Measurements from ENCODE around the gene PITPNM3. TPM values are rescaled to one million over a fixed set of nuclear protein-coding genes. Genes with fewer than 3 reads are reported as not detected.

Gene PITPNM3
- total and polyA plus RNA-seq, 2 of the 13 experiments (the other 11 are each of a cell fraction or from before 2014, with no cell fraction given), result 0.13 to 0.29 TPM

GRCh38 chr17:6473128-6473767 is 83.1 kb downstream of the PITPNM3 start (continued):
- peak; percentile 47; the same call in 1 of the 2 replicates for TF ChIP-seq THRA (CRISPR knock-in tag; IDR thresholded peaks at IDR 0.05; ENCODE audit: borderline replicate concordance)
- TF ChIP-seq MEIS1 (CRISPR knock-in tag; IDR thresholded peaks at IDR 0.05; ENCODE audit: borderline replicate concordance), result no peak
- no peak for TF ChIP-seq IRF1 (CRISPR knock-in tag; IDR thresholded peaks at IDR 0.05; ENCODE audit: low read depth)
- no peak for TF ChIP-seq ZNF790 (CRISPR knock-in tag; IDR thresholded peaks at IDR 0.05; ENCODE audit: borderline replicate concordance)
- TF ChIP-seq STAG1 (CRISPR knock-in tag; IDR thresholded peaks at IDR 0.05), result peak; percentile 82
- peak; percentile 99 for TF ChIP-seq ZNF576 (CRISPR knock-in tag; IDR thresholded peaks at IDR 0.05)
- peak; percentile 36 for TF ChIP-seq ZNF687 (CRISPR knock-in tag; IDR thresholded peaks at IDR 0.05)
- TF ChIP-seq ZNF724P (CRISPR knock-in tag; IDR thresholded peaks at IDR 0.05; ENCODE audit: borderline replicate concordance), result no peak
- peak; percentile 44; the same call in 1 of the 2 replicates for TF ChIP-seq SALL1 (CRISPR knock-in tag; IDR thresholded peaks at IDR 0.05)
- 0 out of 2 replicates have a peak, but pooled peaks have one; percentile 35 for TF ChIP-seq IRF2 (CRISPR knock-in tag; IDR thresholded peaks at IDR 0.05)
- 0 out of 2 replicates have a peak, but pooled peaks have one; percentile 26 for TF ChIP-seq ZSCAN25 (CRISPR knock-in tag; IDR thresholded peaks at IDR 0.05)
- 0 out of 2 replicates have a peak, but pooled peaks have one; percentile 39 for TF ChIP-seq THAP7 (CRISPR knock-in tag; IDR thresholded peaks at IDR 0.05)

Data from HepG2 (cell line).